Astrocyte (in vitro differentiated cells and primary cell): ENCODE data around the gene APOB.

Source experiments
- EZH2 ChIP-seq: IDR thresholded peaks from 2 replicates; pipeline ENCODE4 v1.6.1; 2012; ENCODE audit warnings: mild to moderate bottlenecking, low read length, inconsistent platforms; ENCODE audit not compliant: insufficient read depth
- TF ChIP-seq, protein P1 (sequence below): IDR thresholded peaks from 2 replicates; pipeline ENCODE4 v1.5.1; 2011; ENCODE audit warnings: low read depth, mild to moderate bottlenecking, inconsistent platforms, low read length, moderate library complexity; ENCODE audit not compliant: insufficient read depth

DNA sequence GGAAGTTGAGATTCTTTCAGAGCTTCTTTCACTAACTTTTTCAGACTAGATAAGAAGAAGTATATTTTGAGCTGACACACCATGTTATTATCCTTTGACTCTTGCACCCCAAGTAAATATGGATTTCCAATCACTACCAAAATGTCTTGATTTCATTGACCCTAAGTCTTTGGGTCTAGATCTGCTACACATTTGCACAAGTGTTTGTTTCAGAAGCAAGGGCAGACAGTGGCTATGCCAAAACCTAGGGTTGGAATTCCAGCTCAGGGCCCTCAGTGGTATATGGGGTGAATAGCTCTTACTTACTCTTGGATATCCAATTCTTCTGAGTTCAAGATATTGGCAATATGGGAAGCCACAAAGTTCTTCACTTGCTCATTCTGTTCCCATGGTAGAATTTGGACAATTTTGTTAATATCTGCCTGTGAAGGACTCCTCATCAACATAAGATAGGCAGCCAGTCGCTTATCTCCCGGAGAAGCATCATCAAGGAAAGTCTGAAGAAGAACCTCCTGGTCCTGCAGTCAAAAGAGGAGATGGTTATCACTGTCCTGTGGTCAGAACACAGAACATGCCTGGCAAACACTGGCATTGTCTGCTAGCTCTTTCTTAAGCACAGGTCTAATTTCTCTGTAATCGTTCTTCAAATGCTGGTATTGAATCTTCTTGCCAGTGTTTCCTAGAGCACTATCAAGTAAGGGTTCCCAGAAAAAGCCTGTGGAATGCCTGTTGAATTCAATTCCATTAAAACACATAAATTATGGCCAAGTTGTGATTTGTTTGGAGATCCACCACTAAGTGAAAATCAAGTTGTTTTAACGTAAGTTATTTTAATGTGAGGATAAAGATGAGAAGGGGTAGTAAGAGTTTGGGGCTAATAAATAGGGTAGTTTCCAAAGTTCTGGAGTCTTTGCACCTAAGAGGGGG, 15.6 kb downstream of the APOB start:
- TF ChIP-seq, protein P1, sequence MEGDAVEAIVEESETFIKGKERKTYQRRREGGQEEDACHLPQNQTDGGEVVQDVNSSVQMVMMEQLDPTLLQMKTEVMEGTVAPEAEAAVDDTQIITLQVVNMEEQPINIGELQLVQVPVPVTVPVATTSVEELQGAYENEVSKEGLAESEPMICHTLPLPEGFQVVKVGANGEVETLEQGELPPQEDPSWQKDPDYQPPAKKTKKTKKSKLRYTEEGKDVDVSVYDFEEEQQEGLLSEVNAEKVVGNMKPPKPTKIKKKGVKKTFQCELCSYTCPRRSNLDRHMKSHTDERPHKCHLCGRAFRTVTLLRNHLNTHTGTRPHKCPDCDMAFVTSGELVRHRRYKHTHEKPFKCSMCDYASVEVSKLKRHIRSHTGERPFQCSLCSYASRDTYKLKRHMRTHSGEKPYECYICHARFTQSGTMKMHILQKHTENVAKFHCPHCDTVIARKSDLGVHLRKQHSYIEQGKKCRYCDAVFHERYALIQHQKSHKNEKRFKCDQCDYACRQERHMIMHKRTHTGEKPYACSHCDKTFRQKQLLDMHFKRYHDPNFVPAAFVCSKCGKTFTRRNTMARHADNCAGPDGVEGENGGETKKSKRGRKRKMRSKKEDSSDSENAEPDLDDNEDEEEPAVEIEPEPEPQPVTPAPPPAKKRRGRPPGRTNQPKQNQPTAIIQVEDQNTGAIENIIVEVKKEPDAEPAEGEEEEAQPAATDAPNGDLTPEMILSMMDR = no peak
- TF ChIP-seq EZH2 = no peak
